ENCODE measurements around the gene KIF2A. TPM values are rescaled to one million over a fixed set of nuclear protein-coding genes. Genes with fewer than 3 reads are reported as not detected.

The KIF2A gene
- total and polyA plus RNA-seq, 9 of the 15 experiments (the other 6 are each of a cell fraction or from before 2014, with no cell fraction given): 42.6 to 126 (median 77.6) TPM

DNA sequence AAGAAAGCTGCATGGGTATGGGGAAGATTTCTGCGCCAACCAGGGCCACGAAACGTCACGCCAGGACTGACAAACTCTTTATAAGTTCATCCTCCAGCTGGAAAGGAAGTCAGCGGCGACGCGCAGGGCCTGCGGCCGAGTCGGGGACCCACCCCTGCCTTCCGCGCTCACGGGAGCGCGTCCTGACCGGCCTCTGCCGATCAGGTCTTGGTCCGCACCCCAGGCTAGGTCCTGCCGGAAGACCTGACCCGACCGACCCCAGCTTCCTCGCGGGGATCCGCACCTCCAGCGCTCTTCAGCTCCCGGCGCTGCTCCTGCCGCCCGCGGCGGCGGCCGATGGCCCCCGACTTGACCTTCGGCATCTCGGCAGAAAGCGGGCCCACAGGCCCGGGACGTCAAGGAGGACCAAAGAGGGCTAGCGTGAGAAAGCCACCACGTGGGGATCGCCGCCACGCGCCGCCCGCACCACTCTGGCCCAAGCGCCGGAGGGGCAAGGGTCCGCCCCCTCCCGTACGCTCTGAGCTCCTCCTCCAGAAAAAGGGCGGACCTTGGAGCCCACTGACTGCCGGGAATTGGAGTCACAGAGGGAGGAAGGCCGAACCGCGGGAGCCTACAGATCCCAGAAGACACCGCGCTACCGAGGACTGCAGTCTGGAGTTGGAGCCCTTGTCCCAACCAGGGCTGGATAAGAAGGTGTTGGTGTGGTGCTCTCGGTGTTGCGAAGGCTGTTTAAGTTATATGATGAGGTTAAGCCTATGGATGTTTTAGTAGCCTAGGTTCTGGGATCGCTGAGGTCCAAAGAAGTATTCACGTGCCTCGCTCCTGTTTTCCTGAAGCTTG is 97.6 kb downstream of the KIF2A start, which contains the start of gene DIMT1:
TSS of gene DIMT1 (minus strand) at position 495 of the 840 bp plus-strand sequence. CDS start at position 362, 133 bp downstream.
- BruUV-seq (replicated peaks): no TSS peak
- ATAC-seq: peak; percentile 98
- H3K4me2 ChIP-seq (ENCODE audit: insufficient read depth, low read length): peak within 1 kb of the TSS; percentile 94
- peak within 1 kb of the TSS; percentile 96 for H2AFZ ChIP-seq (ENCODE audit: low read depth, low read length)
- H4K20me1 ChIP-seq (replicated peaks; ENCODE audit: control insufficient read depth, insufficient read depth, low read length): no peaks in the 10 kb centered on the region
- H3K36me3 ChIP-seq (ENCODE audit: control insufficient read depth, insufficient read depth, low read length): peaks cover 28% of the 10 kb centered on the region
- H3K9me3 ChIP-seq (replicated peaks; ENCODE audit: control insufficient read depth, insufficient read depth, low read depth, low read length): no peaks in the 10 kb centered on the region
- peaks cover 7 to 11% of the 10 kb centered on the region in 2 experiments; a peak in 3 of 5 replicates for H3K4me1 ChIP-seq (replicated peaks in 1 of 2; ENCODE audit: control insufficient read depth in 2 of 2, insufficient read depth in 2 of 2, low read length in 2 of 2)
- H3K9ac ChIP-seq (ENCODE audit: insufficient read depth in 1 of 2, low read depth in 2 of 2, low read length in 2 of 2): peak within 1 kb of the TSS; percentile 93 to 97
- DNase-seq (ENCODE audit: extremely low read depth in 1 of 4, low spot score in 3 of 4): peak; percentile 92 to 98 (median 94)
- ChIA-PET POLR2A (interaction anchor here (0.6 to 7.0 kb wide), 21 partner anchors 10 to 489 kb away, joined by 3 to 70 read pairs (median 4); partner anchors contain the start of genes IPO11 and KIF2A), CTCF (ENCODE audit: low intra/inter-chr PET ratio) (interaction anchor here (0.5 kb wide), 1 partner anchor 44 kb away, joined by 3 read pairs; no protein-coding TSS in a partner anchor)
- H3K27ac ChIP-seq (ENCODE audit: extremely low read depth, low read depth, low read length): peak within 1 kb of the TSS; percentile 89
- under 1% methylated on average over 52 of the region's 66 CpGs for WGBS (ENCODE audit: insufficient coverage, low coverage, missing lambda C conversion rate)
- in situ Hi-C loops (cut with MboI): no loop called here
- H3K27me3 ChIP-seq (ENCODE audit: control insufficient read depth in 2 of 2, insufficient read depth in 2 of 2, low read length in 2 of 2): no peaks in the 10 kb centered on the region
- no peaks in the 10 kb centered on the region for H3K9me1 ChIP-seq (ENCODE audit: control insufficient read depth, insufficient read depth, low read length)
- H3K79me2 ChIP-seq (ENCODE audit: control insufficient read depth, insufficient read depth, low read length): peaks cover 27% of the 10 kb centered on the region
- FAIRE-seq: peak; percentile 98
- peak within 1 kb of the TSS; percentile 83 for H3K4me3 ChIP-seq
- intact Hi-C loops (cut with micrococcal nuclease): no loop called here
- TF ChIP-seq CREM (IDR thresholded peaks at IDR 0.05; ENCODE audit: low read depth): peak; percentile 66
- TF ChIP-seq YY1 (IDR thresholded peaks at IDR 0.05; ENCODE audit: borderline replicate concordance in 1 of 3, control insufficient read depth in 1 of 3, extremely low read depth in 1 of 3, insufficient read depth in 3 of 3, insufficient read length in 1 of 3, insufficient replicate concordance in 2 of 3, low read depth in 1 of 3, low read length in 2 of 3): peak in 2 of 3 experiments; percentile 62 to 77
- TF ChIP-seq, protein P1, sequence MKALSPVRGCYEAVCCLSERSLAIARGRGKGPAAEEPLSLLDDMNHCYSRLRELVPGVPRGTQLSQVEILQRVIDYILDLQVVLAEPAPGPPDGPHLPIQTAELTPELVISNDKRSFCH (CRISPR knock-in tag; IDR thresholded peaks at IDR 0.05): no peak
- TF ChIP-seq, protein P1 (tag; IDR thresholded peaks at IDR 0.05): peak; percentile 78; the same call in 1 of the 2 replicates
- TF ChIP-seq GABPA (tag; conservative IDR thresholded peaks at IDR 0.05; ENCODE audit: low read depth): peak; percentile 57
- TF ChIP-seq CBX8 (IDR thresholded peaks at IDR 0.05; ENCODE audit: borderline replicate concordance, extremely low read depth, low read depth, low read length, poor library complexity, severe bottlenecking): no peak
- TF ChIP-seq STAT5B (CRISPR knock-in tag; IDR thresholded peaks at IDR 0.05): no peak
- peak; percentile 93 for TF ChIP-seq SP1 (CRISPR knock-in tag; IDR thresholded peaks at IDR 0.05)
- TF ChIP-seq, protein P2, sequence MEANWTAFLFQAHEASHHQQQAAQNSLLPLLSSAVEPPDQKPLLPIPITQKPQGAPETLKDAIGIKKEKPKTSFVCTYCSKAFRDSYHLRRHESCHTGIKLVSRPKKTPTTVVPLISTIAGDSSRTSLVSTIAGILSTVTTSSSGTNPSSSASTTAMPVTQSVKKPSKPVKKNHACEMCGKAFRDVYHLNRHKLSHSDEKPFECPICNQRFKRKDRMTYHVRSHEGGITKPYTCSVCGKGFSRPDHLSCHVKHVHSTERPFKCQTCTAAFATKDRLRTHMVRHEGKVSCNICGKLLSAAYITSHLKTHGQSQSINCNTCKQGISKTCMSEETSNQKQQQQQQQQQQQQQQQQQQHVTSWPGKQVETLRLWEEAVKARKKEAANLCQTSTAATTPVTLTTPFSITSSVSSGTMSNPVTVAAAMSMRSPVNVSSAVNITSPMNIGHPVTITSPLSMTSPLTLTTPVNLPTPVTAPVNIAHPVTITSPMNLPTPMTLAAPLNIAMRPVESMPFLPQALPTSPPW (CRISPR knock-in tag; IDR thresholded peaks at IDR 0.05): peak; percentile 81
- no peak for TF ChIP-seq XRCC3 (IDR thresholded peaks at IDR 0.05)
- TF ChIP-seq, protein P3, sequence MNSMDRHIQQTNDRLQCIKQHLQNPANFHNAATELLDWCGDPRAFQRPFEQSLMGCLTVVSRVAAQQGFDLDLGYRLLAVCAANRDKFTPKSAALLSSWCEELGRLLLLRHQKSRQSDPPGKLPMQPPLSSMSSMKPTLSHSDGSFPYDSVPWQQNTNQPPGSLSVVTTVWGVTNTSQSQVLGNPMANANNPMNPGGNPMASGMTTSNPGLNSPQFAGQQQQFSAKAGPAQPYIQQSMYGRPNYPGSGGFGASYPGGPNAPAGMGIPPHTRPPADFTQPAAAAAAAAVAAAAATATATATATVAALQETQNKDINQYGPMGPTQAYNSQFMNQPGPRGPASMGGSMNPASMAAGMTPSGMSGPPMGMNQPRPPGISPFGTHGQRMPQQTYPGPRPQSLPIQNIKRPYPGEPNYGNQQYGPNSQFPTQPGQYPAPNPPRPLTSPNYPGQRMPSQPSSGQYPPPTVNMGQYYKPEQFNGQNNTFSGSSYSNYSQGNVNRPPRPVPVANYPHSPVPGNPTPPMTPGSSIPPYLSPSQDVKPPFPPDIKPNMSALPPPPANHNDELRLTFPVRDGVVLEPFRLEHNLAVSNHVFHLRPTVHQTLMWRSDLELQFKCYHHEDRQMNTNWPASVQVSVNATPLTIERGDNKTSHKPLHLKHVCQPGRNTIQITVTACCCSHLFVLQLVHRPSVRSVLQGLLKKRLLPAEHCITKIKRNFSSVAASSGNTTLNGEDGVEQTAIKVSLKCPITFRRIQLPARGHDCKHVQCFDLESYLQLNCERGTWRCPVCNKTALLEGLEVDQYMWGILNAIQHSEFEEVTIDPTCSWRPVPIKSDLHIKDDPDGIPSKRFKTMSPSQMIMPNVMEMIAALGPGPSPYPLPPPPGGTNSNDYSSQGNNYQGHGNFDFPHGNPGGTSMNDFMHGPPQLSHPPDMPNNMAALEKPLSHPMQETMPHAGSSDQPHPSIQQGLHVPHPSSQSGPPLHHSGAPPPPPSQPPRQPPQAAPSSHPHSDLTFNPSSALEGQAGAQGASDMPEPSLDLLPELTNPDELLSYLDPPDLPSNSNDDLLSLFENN (IDR thresholded peaks at IDR 0.05; ENCODE audit: low read depth in 2 of 2, low read length in 2 of 2): no peak
- TF ChIP-seq KLF1 (tag; IDR thresholded peaks at IDR 0.05): 0 out of 2 replicates have a peak, but pooled peaks have one; percentile 25
